K562 (cell line): ENCODE results near the gene VPS16. TPM values are rescaled to one million over a fixed set of nuclear protein-coding genes. Genes with fewer than 3 reads are reported as not detected.
A peak's percentile ranks its signal among the peaks of the same experiment; 100 is the strongest.

Experiments
- DEAF1 ChIP-seq: fragments of 450-650 bp; formaldehyde crosslinking; IDR thresholded peaks from 2 replicates; pipeline ENCODE4 v1.4.0; 2020; ENCODE audit warnings: mild to moderate bottlenecking, moderate library complexity
- ETS1 ChIP-seq: conservative IDR thresholded peaks from 2 replicates; pipeline ENCODE4 v1.6.1; 2011; ENCODE audit warnings: low read depth, mild to moderate bottlenecking, low read length; ENCODE audit not compliant: control insufficient read depth
- FOXP4 ChIP-seq: sonication (generic); formaldehyde crosslinking; IDR thresholded peaks from 2 replicates; pipeline ENCODE4 v1.8.0; 2022; ENCODE audit warnings: mild to moderate bottlenecking, missing genetic modification reagents, borderline replicate concordance
- HMGN3 ChIP-seq: IDR thresholded peaks from 2 replicates; pipeline ENCODE4 v1.6.1; 2011; ENCODE audit warnings: borderline replicate concordance, low read depth, mild to moderate bottlenecking, mixed read lengths, low read length; ENCODE audit not compliant: insufficient read length; ENCODE audit errors: extremely low read depth
- MECOM ChIP-seq: fragments of 250-450 bp; sonication (Bioruptor Pico); IDR thresholded peaks from 2 replicates; pipeline ENCODE4 v1.8.0; 2022; ENCODE audit warnings: inconsistent platforms
- NR4A1 ChIP-seq, 2 experiments: fragments of 250-450 bp in 1 of 2; fragments of 450-650 bp in 1 of 2; sonication (Bioruptor Pico) in 1 of 2; IDR thresholded peaks; 2 replicates each; pipeline versions ENCODE4 v1.4.0 to v1.6.1; 2016 to 2020; ENCODE audit warnings: mild to moderate bottlenecking in 2 of 2, missing compliant biosample characterization in 1 of 2, missing genetic modification characterization in 1 of 2, moderate library complexity in 1 of 2
- POLR2A ChIP-seq: fragments of 450-650 bp; conservative IDR thresholded peaks from 2 replicates; pipeline ENCODE4 v1.6.1; 2016
- SMARCA4 ChIP-seq: fragments of 450-650 bp; IDR thresholded peaks from 2 replicates; pipeline ENCODE4 v1.6.1; 2016
- SMARCC2 ChIP-seq: fragments of 450-650 bp; IDR thresholded peaks from 2 replicates; pipeline ENCODE4 v1.6.1; 2017; ENCODE audit warnings: antibody characterized with exemption, moderate library complexity, mild to moderate bottlenecking, low read depth
- TAF15 ChIP-seq: fragments of 200-400 bp; formaldehyde crosslinking; IDR thresholded peaks from 2 replicates; pipeline ENCODE4 v1.6.1; 2017; ENCODE audit warnings: mild to moderate bottlenecking, low read depth, low read length, moderate library complexity
- TCF15 ChIP-seq: fragments of 250-450 bp; sonication (Bioruptor Pico); IDR thresholded peaks from 2 replicates; pipeline ENCODE4 v1.8.0; 2022; ENCODE audit warnings: moderate library complexity, mild to moderate bottlenecking, inconsistent platforms
- UBTF ChIP-seq, 2 experiments: IDR thresholded peaks; 2 replicates each; pipeline ENCODE4 v1.6.1; 2012; ENCODE audit warnings: improper control_type of control experiment in 2 of 2, low read depth in 2 of 2, low read length in 2 of 2, borderline replicate concordance in 1 of 2
- ZKSCAN3 ChIP-seq: fragments of 250-450 bp; sonication (Bioruptor Pico); IDR thresholded peaks from 2 replicates; pipeline ENCODE4 v1.4.0; 2020
- ZNF324 ChIP-seq: fragments of 250-450 bp; sonication (Bioruptor Pico); IDR thresholded peaks from 2 replicates; pipeline ENCODE4 v1.4.0; 2020; ENCODE audit warnings: mild to moderate bottlenecking
- ZNF57 ChIP-seq: fragments of 450-650 bp; formaldehyde crosslinking; IDR thresholded peaks from 2 replicates; pipeline ENCODE4 v1.4.0; 2020; ENCODE audit warnings: mild to moderate bottlenecking, moderate library complexity
- ZSCAN32 ChIP-seq: fragments of 450-650 bp; formaldehyde crosslinking; IDR thresholded peaks from 2 replicates; pipeline ENCODE4 v1.4.0; 2020; ENCODE audit warnings: mild to moderate bottlenecking, moderate library complexity
- polyA plus RNA-seq, 8 experiments: library from polyadenylated mRNA; depleted of rRNA in 4 of 8; stranded (reverse) in 5 of 8; unstranded in 3 of 8; fragments of >200 nt; fragmentation: Nextera tagmentation in 2 of 8; fragmentation: Illumina TruSeq in 1 of 8; extraction: Ambion mirVana in 2 of 8; extraction: Trizol in 1 of 8; gene quantifications; 2 replicates each; pipeline versions ENCODE4 v1.2.1 to v1.2.3, GENCODE V29; 2011 to 2014; ENCODE audit warnings: inconsistent platforms in 1 of 8, missing spikeins in 1 of 8
- total RNA-seq, 7 experiments: library from RNA; depleted of rRNA in 6 of 7; stranded (reverse); fragments of >200 nt in 6 of 7; fragmentation: Illumina TruSeq in 2 of 7; extraction: Trizol in 2 of 7; gene quantifications; 2 replicates each; pipeline versions ENCODE4 v1.2.1 to v1.2.3, GENCODE V29; 2011 to 2021; ENCODE audit warnings: low replicate concordance in 1 of 7

Gene VPS16
- total and polyA plus RNA-seq, 9 of the 15 experiments (the other 6 are each of a cell fraction or from before 2014, with no cell fraction given) = 6.8 to 24.7 (median 14.0) TPM

GRCh38 chr20:2872459-2873009 lies 32.0 kb downstream of the VPS16 start (continued):
- no peak for TF ChIP-seq DEAF1 (CRISPR knock-in tag)
- TF ChIP-seq ZKSCAN3 = no peak
- peak in 1 of 2 experiments; percentile 69; a peak in 2 of 4 replicates for TF ChIP-seq UBTF (IDR thresholded peaks at IDR 0.05; ENCODE audit: borderline replicate concordance in 1 of 2, low read depth in 2 of 2, low read length in 2 of 2)
- no peak for TF ChIP-seq ZNF57
- no peak for TF ChIP-seq TAF15
- TF ChIP-seq SMARCA4 = 0 out of 2 replicates have a peak, but pooled peaks have one; percentile 32
- no peak for TF ChIP-seq MECOM (CRISPR knock-in tag)
- TF ChIP-seq ETS1 = no peak
- TF ChIP-seq POLR2A = no peak
- no peak for TF ChIP-seq ZNF324 (CRISPR knock-in tag)
- TF ChIP-seq FOXP4 = 0 out of 2 replicates have a peak, but pooled peaks have one; percentile 40
- no peak for TF ChIP-seq ZSCAN32 (CRISPR knock-in tag)
- TF ChIP-seq SMARCC2 = no peak
- TF ChIP-seq NR4A1 (CRISPR knock-in tag; IDR thresholded peaks at IDR 0.05) = no peak
- no peak for TF ChIP-seq NR4A1 (tag; IDR thresholded peaks at IDR 0.05)
- no peak for TF ChIP-seq TCF15
- TF ChIP-seq HMGN3 = peak; percentile 73
